HL-60/S4 treated with phorbol 12-myristate 13-acetate at 8.2 ng/mL for 4 days and 3 days (cell line): ENCODE data around the gene GRAP.
"Not testable (repeated sequence)": the region's sequence is repeated elsewhere in the genome, so short reads cannot be mapped to it uniquely, and the experiment has no call there.

Experiments
- in situ Hi-C: fragments of 300-500 bp; cut with MboI; formaldehyde crosslinking; loops from 2 replicates; pipeline ENCODE4 v1.15.0; 2022; ENCODE audit warnings: low sequenced_read_pairs

GRAP gene

DNA sequence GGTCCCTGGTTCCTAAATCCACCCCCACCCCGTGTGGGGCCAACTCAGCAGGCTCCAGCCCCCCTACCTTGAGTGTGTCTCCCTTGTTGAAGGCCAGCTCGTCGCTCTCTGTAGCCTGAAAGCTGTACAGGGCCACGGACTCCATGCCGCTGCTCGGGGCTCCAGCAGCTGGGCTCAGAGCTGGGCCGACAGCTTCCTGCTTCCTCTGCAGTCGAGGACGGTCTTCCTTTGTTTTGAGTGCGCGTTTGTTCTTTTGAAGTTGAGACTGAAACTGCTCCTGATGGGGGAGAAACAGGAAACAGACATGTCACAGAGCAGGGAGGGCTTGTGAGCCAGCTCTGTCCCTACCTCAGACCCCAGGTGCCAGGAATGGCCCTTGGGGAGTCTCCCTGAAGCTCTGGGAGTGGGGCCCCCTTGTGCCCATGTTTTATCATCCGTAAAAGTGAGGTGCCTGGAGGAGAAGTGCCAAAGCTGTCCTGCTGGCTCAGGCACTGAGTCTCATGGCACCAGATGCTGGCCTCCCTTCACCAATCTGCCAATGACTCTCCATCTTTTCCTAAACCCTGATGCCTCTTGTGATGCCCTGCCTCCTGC is at the start of gene GRAP:
TSS of gene GRAP (minus strand) at position 176 of the 594 bp plus-strand sequence. CDS start at position 145, 31 bp downstream.
- in situ Hi-C loops = not testable (repeated sequence)

DNA sequence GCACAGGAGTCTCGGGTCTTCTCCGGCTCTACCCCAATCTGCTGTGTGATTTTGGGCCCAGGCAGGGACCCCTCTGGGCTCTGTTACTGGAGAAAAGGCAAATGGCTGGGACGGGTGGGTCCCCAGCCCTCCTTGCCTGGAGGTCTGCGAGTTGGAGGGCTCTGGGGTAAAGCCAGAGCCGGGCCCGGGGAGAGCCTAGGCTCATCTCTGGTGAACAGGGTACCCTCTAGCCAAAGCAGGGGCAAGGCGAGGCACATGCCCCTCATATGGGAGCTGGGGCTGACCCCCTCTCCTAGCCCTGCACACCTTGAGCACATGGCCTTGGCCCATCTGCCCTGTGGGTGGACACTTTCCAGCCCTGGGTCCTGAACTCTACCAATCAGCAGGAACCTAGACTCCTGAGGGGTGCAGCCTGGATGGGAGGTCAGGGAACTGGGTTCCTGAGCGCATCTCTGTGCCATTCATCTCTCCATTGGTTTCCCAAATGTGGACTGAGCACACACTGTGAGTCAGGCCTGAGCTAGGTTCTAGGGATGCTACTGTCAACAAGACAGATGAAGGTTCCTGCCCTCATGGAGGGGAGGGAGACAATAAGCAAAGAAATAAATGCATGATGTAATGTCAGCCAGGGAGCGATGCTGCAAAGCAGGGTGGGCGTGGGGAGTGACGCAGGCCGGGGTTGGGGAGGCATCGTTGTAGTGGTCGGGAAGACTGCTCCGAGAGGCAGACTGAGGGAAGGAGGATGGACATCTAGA is 47.1 kb upstream of the GRAP start:
- in situ Hi-C loops = not testable (repeated sequence)

DNA sequence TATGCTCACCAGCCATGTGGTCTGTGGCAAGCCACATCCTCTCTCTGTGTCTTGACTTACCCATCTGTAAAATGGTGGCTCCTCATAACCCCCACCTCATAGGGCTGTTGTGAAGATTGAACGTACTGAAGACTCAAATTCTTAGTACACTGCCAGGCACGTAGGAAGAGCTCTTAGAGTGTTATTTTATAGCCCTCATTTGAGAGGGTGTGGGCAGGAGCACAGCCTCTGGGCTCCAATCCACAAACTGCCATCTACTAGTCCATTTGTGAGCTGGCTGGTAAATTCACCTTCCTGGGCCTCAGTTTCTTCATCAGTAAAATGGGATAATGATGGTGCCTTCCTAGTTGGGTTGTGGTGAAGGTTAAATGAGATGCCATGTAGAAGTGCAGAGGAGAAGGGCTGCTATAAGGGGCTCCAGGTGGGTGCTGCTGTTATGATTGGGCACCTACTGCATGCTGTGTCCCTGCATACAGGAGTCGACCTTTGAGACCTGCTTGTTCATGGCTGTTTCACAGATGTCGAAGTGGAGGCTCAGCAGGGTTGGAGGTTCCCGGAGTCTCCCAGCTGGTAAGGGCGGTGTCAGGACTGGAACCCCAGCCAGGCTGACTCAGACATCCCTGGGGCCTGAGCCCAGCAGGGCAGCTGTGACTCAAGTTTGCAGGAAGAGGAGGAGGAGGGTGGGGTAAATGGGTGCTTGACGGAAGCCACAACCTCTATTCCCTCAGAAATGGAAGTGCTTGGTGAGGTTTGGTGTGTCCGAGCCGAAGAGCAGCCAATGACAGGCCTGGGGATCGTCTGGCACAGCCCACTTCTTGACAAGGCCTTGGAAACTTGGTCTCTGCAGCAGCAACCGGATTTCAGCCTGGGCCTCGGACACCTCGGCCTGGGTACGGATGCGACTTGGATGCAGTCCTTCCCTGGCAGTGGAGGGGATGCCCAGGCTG is 46.3 kb upstream of the GRAP start:
- in situ Hi-C loops = not testable (repeated sequence)

DNA sequence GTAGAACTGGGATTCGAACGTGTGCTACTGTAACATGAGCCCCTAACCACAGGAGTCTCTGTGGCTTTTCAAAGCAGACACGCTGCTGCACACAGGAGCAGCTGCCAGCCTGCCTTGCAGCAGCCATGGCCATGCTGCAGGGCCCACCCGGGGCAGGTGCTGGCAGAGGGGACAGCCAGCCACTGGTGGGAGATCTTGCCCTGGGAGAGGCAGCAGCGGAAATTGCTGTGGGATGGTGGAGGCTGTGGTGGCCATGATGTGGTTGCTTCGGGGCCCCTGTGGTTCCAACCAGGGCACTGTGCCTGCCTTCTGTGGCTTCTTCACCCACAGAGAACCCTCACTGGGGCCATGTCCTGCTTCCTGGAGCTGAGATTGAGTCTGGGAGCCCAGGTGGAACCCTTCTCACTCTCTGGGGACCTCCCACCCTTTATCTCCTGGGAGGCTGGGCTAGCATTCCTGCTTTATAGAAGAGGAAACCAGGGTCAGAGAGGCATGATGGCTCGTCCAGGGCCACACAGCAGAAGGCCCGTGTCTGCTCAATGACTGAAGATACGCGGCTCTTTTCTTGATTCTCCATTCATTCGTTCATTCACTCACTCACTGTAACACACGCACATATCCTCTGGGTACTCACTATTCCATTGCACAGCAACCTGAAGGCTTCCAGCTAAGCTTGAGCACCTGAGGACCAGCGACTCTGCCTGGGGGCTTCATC is 43.5 kb upstream of the GRAP start:
- in situ Hi-C loops = not testable (repeated sequence)

GRCh38 chr17:19088804-19089685 is 42.3 kb upstream of the GRAP start:
- in situ Hi-C loops = not testable (repeated sequence)

- in situ Hi-C loops = not testable (repeated sequence)
Observed at GRCh38 chr17:19077386-19077785, 30.6 kb upstream of the GRAP start.

DNA sequence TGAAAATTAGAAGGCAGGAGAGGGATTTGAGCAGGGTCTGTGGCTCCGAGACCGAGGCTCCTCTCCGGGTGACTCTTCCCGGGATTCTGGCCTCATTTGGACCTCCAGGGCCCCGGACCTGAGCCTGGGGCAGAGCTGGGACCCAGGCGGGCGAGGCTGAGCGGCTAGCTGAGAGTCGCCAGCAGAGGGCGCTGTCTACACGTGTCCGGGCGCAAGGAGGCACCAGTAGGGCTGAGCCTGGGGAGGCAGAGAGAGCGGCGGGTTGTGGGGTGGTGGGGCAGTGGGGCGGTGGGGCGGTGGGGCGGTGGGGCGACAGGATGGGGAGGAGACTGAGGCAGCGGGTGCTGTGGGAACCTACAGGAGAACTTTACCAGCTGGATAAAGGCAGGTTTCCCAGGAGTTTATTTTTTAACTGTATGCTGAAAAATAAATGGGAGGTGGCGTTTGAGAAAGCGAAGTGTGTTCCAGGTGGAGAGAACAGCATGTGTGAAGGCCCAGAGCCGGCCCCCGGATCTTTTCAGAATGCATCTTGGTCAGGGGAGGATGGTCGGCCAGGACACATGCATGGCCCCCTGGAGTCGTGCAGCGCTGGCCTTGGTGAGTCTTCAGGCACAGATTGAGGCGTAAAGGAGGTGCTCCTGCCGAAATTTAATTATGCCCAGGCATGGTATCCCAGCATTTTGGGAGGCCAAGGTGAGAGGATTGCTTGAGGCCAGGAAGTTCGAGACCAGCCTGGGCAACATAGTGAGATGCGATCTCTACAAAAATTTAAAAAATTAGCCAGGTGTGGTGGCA is 29.8 kb upstream of the GRAP start:
- in situ Hi-C loops = not testable (repeated sequence)

- in situ Hi-C loops = not testable (repeated sequence)
Observed at GRCh38 chr17:19070318-19071168, 23.8 kb upstream of the GRAP start.

DNA sequence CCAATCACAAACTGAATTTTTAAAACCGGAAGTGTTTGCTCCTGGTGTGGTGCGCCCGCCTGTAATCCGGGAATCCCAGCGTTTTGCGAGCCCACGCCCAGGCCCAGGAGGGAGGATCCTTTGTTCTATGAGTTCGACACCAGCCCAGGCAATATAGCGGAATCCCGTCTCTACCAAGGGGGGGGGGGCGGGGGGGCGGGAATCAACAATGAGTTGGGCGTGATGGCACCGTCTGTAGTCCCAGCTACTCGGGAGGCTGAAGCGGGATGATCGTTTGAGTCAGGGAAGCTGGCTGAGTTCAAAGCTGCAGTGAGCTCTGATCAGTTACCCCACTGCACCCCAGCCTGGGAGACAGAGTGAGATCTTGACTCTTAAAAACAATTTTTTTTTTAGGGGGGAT is 17.6 kb upstream of the GRAP start:
- in situ Hi-C loops = not testable (repeated sequence)

DNA sequence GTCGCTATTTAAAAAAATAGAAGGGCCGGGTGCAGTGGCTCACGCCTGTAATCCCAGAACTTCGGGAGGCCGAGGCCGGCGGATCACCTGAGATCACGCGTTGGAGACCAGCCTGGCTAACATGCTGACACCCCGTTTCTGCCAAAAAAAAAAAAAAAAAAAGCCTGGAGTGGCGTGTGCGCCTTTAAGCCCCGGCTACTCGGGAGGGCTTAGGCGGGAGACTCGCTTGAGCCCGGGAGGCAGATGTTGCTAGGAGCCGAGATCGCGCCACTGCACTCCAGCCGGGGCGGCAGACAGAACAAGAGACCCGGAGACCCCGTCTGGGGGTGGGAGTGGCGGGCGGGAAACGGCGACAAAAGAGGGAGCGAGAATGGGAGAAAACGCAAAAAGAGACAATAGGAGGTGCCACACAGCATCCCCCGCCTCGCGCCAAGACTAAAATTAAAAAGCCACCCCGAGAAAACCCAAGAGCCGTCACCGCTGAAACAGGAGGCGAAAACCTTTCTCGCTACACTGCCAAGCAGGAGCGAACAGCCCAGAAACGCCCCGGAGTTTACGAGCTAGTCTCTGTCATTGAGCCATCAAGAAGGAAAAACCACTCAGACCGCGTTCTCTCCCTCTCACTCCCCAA is 16.7 kb upstream of the GRAP start:
- in situ Hi-C loops = not testable (repeated sequence)

DNA sequence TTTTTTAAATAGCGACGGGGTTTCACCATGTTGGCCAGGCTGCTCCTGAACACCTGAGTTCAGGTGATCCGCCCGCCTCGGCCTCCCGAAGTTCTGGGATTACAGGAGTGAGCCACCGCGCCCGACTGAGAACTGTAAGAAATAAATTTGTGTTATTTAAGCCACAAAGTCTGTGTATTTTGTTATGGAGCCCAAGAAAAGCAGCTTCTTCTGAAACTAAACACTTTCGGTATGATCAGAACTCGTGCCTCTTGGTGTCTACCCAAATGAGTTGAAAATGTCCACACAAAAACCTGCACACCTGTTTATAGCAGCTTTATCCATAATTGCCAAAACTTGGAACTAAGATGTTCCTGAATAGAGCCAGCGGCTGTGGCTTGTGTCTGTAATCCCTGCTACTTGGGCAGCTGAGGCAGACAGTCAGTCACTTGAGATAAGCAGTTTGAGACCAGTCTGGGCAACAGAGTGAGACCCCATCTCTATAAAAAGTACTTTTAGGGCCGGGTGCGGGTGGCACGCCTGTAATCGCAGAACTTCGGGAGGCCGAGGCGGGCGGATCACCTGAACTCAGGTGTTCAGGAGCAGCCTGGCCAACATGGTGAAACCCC is 16.1 kb upstream of the GRAP start:
- in situ Hi-C loops = not testable (repeated sequence)

DNA sequence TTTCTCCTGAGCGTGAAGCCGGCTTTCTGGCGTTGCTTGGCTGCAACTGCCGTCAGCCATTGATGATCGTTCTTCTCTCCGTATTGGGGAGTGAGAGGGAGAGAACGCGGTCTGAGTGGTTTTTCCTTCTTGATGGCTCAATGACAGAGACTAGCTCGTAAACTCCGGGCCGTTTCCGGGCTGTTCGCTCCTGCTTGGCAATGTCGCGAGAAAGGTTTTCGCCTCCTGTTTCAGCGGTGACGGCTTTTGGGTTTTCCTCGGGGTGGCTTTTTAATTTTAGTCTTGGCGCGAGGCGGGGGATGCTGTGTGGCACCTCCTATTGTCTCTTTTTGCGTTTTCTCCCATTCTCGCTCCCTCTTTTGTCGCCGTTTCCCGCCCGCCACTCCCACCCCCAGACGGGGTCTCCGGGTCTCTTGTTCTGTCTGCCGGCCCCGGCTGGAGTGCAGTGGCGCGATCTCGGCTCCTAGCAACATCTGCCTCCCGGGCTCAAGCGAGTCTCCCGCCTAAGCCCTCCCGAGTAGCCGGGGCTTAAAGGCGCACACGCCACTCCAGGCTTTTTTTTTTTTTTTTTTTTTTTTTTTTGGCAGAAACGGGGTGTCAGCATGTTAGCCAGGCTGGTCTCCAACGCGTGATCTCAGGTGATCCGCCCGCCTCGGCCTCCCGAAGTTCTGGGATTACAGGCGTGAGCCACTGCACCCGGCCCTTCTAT is 15.4 kb upstream of the GRAP start:
- in situ Hi-C loops = not testable (repeated sequence)

DNA sequence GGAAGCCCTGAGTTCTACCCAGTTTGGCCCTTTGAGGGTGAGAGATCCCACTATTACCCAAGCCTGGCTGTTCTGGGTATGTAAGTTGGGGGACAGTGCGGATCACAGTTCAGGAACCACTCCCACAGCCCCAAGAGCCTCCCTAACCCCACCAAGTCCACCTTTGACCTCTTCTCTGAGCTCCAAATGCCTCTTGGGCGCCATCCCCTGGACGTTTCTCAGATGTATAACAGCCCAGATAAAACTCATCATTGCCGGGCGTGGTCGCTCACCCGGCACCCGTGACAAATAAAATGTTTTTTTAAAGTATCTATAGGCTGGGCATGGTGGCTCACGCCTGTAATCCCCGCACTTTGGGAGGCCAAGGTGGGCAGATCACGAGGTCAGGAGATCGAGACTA is 8.7 kb upstream of the GRAP start:
- in situ Hi-C loops = not testable (repeated sequence)

DNA sequence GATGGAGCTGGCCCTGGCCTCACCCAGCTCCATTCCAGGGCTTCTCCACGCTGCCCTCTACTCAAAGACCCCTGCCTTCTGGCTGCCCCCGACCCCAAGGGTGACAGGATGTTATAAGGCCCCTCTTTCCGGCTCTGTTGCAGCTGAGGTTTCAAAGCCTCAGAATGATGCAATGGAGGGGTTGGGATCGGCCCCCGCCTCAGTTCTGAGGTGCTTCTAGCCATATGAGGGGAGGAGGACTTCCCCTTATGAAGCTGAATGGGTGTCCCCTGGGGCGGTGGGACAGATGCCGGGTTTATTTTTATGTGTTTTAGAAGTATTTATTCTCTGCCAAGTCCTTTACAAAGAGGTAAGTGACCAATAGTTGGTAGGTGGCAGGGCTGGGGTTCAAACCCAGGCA is 2.1 kb upstream of the GRAP start:
- in situ Hi-C loops = not testable (repeated sequence)

- in situ Hi-C loops = not testable (repeated sequence)
Observed at GRCh38 chr17:19047510-19047909, 753 bp upstream of the GRAP start.

GRCh38 chr17:19044643-19045042 is 2.1 kb downstream of the GRAP start:
- in situ Hi-C loops = not testable (repeated sequence)

DNA sequence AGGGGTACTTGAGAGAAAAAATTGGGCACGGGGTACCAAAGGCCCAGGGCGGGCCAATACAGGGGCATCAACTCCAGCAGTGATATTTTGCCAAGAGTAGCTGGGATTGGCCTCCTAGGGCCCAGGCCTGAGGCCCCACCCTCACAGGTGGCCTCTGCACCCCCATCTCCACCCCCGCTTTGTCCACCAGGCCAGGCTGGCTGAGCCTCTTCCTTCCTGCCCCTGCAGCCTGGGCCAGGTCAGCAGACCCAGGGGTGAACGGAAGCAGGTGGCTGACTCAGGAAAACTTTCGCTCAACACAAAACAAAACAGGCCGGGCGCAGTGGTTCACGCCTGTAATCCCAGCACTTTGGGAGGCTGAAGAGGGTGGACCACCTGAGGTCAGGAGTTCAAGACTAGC is 3.7 kb downstream of the GRAP start:
- in situ Hi-C loops = not testable (repeated sequence)
